ENCODE measurements around the gene PPP1R37. TPM values are rescaled to one million over a fixed set of nuclear protein-coding genes. Genes with fewer than 3 reads are reported as not detected.

The PPP1R37 gene
- total and polyA plus RNA-seq, 4 donors: 1.8 to 10.4 (median 9.3) TPM

GRCh38 chr19:45163751-45164460 is 70.9 kb downstream of the PPP1R37 start:
- DNase-seq (ENCODE audit: low spot score): no peak
- TF ChIP-seq JUND (IDR thresholded peaks at IDR 0.05) (no peak), NR2F2 (IDR thresholded peaks at IDR 0.05) (no peak), FOXA2 (IDR thresholded peaks at IDR 0.05) (no peak), TAF1 (conservative IDR thresholded peaks at IDR 0.05) (no peak), EGR1 (IDR thresholded peaks at IDR 0.05; ENCODE audit: low read depth in 2 of 2) (no peak), GABPA (IDR thresholded peaks at IDR 0.05 in 1 of 2, conservative IDR thresholded peaks at IDR 0.05 in 1 of 2) (no peak), SP1 (IDR thresholded peaks at IDR 0.05) (no peak), RXRA (IDR thresholded peaks at IDR 0.05) (no peak), FOXA1 (IDR thresholded peaks at IDR 0.05) (no peak), HNF4A (conservative IDR thresholded peaks at IDR 0.05) (no peak), RAD21 (IDR thresholded peaks at IDR 0.05) (no peak), MAX (IDR thresholded peaks at IDR 0.05) (no peak), YY1 (IDR thresholded peaks at IDR 0.05) (no peak)
- TF ChIP-seq, protein P1, sequence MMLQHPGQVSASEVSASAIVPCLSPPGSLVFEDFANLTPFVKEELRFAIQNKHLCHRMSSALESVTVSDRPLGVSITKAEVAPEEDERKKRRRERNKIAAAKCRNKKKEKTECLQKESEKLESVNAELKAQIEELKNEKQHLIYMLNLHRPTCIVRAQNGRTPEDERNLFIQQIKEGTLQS (IDR thresholded peaks at IDR 0.05): no peak
- Histone ChIP-seq H3K4me1 (ENCODE audit: control insufficient read depth in 4 of 4, insufficient read depth in 4 of 4, low read length in 3 of 4) (peaks cover 0 to 12% (median 3%) of the 10 kb centered on the region in 4 donors), H3K27ac (ENCODE audit: low read depth in 1 of 2, low read length in 2 of 2) (no peak overlapping the region), H3K9me3 (ENCODE audit: control insufficient read depth in 4 of 4, low read length in 3 of 4) (no peaks in the 10 kb centered on the region), H3K9ac (ENCODE audit: low read depth in 1 of 2, low read length in 2 of 2) (no peak overlapping the region), H3K36me3 (ENCODE audit: control insufficient read depth in 4 of 4, insufficient read depth in 3 of 4, low read depth in 1 of 4, low read length in 3 of 4) (no peaks in the 10 kb centered on the region), H3K4me3 (ENCODE audit: low read depth in 1 of 3, low read length in 3 of 3) (no peak overlapping the region), H3K27me3 (ENCODE audit: control insufficient read depth in 4 of 4, insufficient read depth in 4 of 4, low read length in 3 of 4) (no peaks in the 10 kb centered on the region)
- WGBS: 84% methylated on average over 15 of the region's 15 CpGs

DNA sequence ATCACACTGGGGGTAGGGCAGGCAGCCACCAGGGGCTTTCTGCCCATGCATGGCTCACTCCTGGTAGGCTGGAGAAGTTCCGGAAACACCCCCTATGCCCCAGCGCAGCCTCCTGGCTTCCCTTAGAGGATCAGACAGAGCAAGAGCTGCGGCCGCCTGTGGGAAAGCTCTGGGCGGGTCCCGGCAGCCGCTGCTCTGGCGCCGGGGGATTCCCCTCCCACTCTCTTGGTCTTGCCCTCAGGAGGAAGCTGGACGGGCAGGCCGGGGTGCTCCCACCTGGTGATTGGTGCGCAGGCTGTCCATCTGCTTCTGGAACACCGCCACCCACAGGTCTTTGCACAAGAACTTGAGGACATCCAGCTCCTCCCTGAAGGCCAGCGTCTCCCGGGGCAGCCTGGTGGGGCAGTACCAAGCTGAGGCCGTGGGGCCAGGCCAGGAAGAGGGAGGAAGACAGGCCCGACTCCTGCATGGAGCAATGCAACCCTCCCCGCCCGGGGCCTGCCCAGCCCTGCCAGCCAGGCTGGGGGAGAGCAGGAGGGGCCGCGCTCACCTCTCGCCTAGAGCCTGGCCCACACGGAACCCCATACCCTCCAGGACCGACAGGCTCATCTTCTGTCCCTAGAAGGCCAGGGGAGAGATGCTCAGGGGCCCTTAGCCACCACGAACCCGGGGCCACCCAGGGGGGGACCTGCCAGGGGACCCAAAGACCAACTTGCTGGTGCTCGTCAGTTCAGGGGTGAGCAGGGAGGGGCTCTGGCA is 71.8 kb downstream of the PPP1R37 start:
- no peaks in the 10 kb centered on the region for H3K27me3 ChIP-seq (ENCODE audit: control insufficient read depth in 4 of 4, insufficient read depth in 4 of 4, low read length in 3 of 4)
- H3K36me3 ChIP-seq (ENCODE audit: control insufficient read depth in 4 of 4, insufficient read depth in 3 of 4, low read depth in 1 of 4, low read length in 3 of 4): no peaks in the 10 kb centered on the region
- no peaks in the 10 kb centered on the region for H3K9me3 ChIP-seq (ENCODE audit: control insufficient read depth in 4 of 4, low read length in 3 of 4)
- DNase-seq (ENCODE audit: low spot score): no peak
- no peak overlapping the region for H3K9ac ChIP-seq (ENCODE audit: low read depth in 1 of 2, low read length in 2 of 2)
- H3K27ac ChIP-seq (ENCODE audit: low read depth in 1 of 2, low read length in 2 of 2): no peak overlapping the region
- 41% methylated on average over 27 of the region's 27 CpGs for WGBS
- peaks cover 0 to 14% (median 3%) of the 10 kb centered on the region in 4 donors for H3K4me1 ChIP-seq (ENCODE audit: control insufficient read depth in 4 of 4, insufficient read depth in 4 of 4, low read length in 3 of 4)
- no peak for TF ChIP-seq MAX (IDR thresholded peaks at IDR 0.05)
- no peak for TF ChIP-seq SP1 (IDR thresholded peaks at IDR 0.05)
- no peak for TF ChIP-seq HNF4A (conservative IDR thresholded peaks at IDR 0.05)
- no peak for TF ChIP-seq NR2F2 (IDR thresholded peaks at IDR 0.05)
- TF ChIP-seq, protein P1 (IDR thresholded peaks at IDR 0.05): no peak
- H3K4me3 ChIP-seq (ENCODE audit: low read depth in 1 of 3, low read length in 3 of 3): no peak overlapping the region

DNA sequence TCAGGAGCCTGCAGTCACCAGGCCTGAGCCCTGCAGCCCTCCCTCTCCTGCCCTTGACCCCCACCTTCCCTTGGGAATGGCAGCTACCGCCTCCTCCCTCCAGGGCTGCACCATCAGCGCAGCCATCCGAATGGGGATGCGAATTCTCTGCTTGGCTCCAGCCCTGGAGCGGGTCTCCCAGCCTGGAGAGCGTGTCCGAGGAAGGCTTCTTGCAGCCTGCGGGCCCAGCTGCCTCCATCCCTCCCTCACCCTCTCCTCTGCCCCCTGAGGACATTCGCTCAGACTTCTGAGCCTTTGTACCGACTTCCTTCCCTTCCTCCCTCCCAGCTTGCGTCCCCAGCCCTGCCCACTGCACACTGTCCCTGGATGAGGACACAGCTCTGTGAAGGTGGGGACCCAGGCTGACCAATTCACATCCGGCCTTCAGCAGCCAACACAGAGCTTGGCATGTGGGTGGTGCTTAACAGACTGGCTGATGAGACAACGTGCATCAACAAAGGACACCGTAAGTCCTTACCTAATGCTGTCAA is 73.8 kb downstream of the PPP1R37 start:
- WGBS: 79% methylated on average over 14 of the region's 14 CpGs
- no peak overlapping the region for H3K27ac ChIP-seq (ENCODE audit: low read depth in 1 of 2, low read length in 2 of 2)
- no peak overlapping the region for H3K4me3 ChIP-seq (ENCODE audit: low read depth in 1 of 3, low read length in 3 of 3)
- DNase-seq (ENCODE audit: low spot score): no peak
- no peaks in the 10 kb centered on the region for H3K9me3 ChIP-seq (ENCODE audit: control insufficient read depth in 4 of 4, low read length in 3 of 4)
- no peak for TF ChIP-seq TAF1 (conservative IDR thresholded peaks at IDR 0.05)
- no peak for TF ChIP-seq MAX (IDR thresholded peaks at IDR 0.05)
- no peak for TF ChIP-seq HNF4G (IDR thresholded peaks at IDR 0.05)
- TF ChIP-seq RAD21 (IDR thresholded peaks at IDR 0.05): no peak
- TF ChIP-seq GABPA (IDR thresholded peaks at IDR 0.05 in 1 of 2, conservative IDR thresholded peaks at IDR 0.05 in 1 of 2): no peak
- no peak for TF ChIP-seq CTCF (IDR thresholded peaks at IDR 0.05; ENCODE audit: low read depth, low read length, missing input control)
- TF ChIP-seq NR2F2 (IDR thresholded peaks at IDR 0.05): no peak
- no peak for TF ChIP-seq JUND (IDR thresholded peaks at IDR 0.05)
- no peaks in the 10 kb centered on the region for H3K36me3 ChIP-seq (ENCODE audit: control insufficient read depth in 4 of 4, insufficient read depth in 3 of 4, low read depth in 1 of 4, low read length in 3 of 4)
- H3K4me1 ChIP-seq (ENCODE audit: control insufficient read depth in 4 of 4, insufficient read depth in 4 of 4, low read length in 3 of 4): peaks cover 0 to 13% (median 3%) of the 10 kb centered on the region in 4 donors
- no peak overlapping the region for H3K9ac ChIP-seq (ENCODE audit: low read depth in 1 of 2, low read length in 2 of 2)
- H3K27me3 ChIP-seq (ENCODE audit: control insufficient read depth in 4 of 4, insufficient read depth in 4 of 4, low read length in 3 of 4): no peaks in the 10 kb centered on the region
